ENCODE data around the gene ARFGEF3.

Gene ARFGEF3

GRCh38 chr6:138323821-138324220, 162.1 kb downstream of the ARFGEF3 start:
- H3K4me3 ChIP-seq (ENCODE audit: low read depth, low read length), result no peak overlapping the region
- no peak for DNase-seq (ENCODE audit: low read depth)
- TF ChIP-seq CTCF (IDR thresholded peaks at IDR 0.05; ENCODE audit: control insufficient read depth, extremely low read depth, insufficient read depth), result no peak

GRCh38 chr6:138328210-138328609, 166.5 kb downstream of the ARFGEF3 start:
- no peak overlapping the region for H3K4me3 ChIP-seq (ENCODE audit: low read depth, low read length)
- no peak for DNase-seq (ENCODE audit: low read depth)
- no peak for TF ChIP-seq CTCF (IDR thresholded peaks at IDR 0.05; ENCODE audit: control insufficient read depth, extremely low read depth, insufficient read depth)

- H3K4me3 ChIP-seq (ENCODE audit: low read depth, low read length), result no peak overlapping the region
- no peak for TF ChIP-seq CTCF (IDR thresholded peaks at IDR 0.05; ENCODE audit: control insufficient read depth, extremely low read depth, insufficient read depth)
- DNase-seq (ENCODE audit: low read depth), result no peak
Observed at GRCh38 chr6:138330763-138331162, 169.0 kb downstream of the ARFGEF3 start.

GRCh38 chr6:138331444-138331843, 169.7 kb downstream of the ARFGEF3 start:
- no peak for TF ChIP-seq CTCF (IDR thresholded peaks at IDR 0.05; ENCODE audit: control insufficient read depth, extremely low read depth, insufficient read depth)
- DNase-seq (ENCODE audit: low read depth), result no peak
- H3K4me3 ChIP-seq (ENCODE audit: low read depth, low read length), result no peak overlapping the region

- DNase-seq (ENCODE audit: low read depth), result no peak
- H3K4me3 ChIP-seq (ENCODE audit: low read depth, low read length), result no peak overlapping the region
- no peak for TF ChIP-seq CTCF (IDR thresholded peaks at IDR 0.05; ENCODE audit: control insufficient read depth, extremely low read depth, insufficient read depth)
Observed at GRCh38 chr6:138331984-138332383, 170.2 kb downstream of the ARFGEF3 start.

- TF ChIP-seq CTCF (IDR thresholded peaks at IDR 0.05; ENCODE audit: control insufficient read depth, extremely low read depth, insufficient read depth), result no peak
- H3K4me3 ChIP-seq (ENCODE audit: low read depth, low read length), result no peak overlapping the region
- no peak for DNase-seq (ENCODE audit: low read depth)
Observed at GRCh38 chr6:138334000-138334399, 172.3 kb downstream of the ARFGEF3 start.

DNA sequence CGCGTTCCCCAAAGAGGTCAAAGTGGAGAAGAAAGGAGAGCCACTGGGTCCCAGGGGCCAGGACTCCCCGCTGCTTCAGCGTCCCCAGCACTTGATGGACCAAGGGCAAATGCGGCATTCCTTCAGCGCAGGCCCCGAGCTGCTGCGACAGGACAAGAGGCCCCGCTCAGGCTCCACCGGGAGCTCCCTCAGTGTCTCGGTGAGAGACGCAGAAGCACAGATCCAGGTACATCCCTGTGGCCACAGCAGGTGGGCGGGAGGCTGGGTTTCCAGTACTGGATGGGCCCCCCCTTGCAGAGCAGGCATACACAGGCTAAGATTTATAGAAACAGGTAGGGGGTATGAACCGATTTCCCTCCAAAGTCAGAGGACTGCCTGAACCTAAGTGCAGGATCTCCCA, 173.2 kb downstream of the ARFGEF3 start:
- no peak for DNase-seq (ENCODE audit: low read depth)
- H3K4me3 ChIP-seq (ENCODE audit: low read depth, low read length), result no peak overlapping the region
- TF ChIP-seq CTCF (IDR thresholded peaks at IDR 0.05; ENCODE audit: control insufficient read depth, extremely low read depth, insufficient read depth), result no peak
